Tibial artery (tissue), 4 donors: ENCODE results near the gene FRAT1.
A peak's percentile ranks its signal among the peaks of the same experiment; 100 is the strongest.

Experiments
- DNase-seq, 2 donors: peaks; one replicate each; pipeline ENCODE4 v3.0.0-alpha.2; 2019
- H3K27ac ChIP-seq, 2 donors: fragments of 200-600 bp; sonication (generic) in 1 of 2; 1 replicate in 1 of 2; 2 replicates in 1 of 2; pipeline ENCODE4 v1.5.1; 2018 to 2019; ENCODE audit warnings: mild to moderate bottlenecking in 1 of 2
- H3K27me3 ChIP-seq, 2 donors: fragments of 200-600 bp; sonication (generic) in 1 of 2; one replicate each; pipeline versions ENCODE4 v1.5.1 to v1.6.0; 2016 to 2019
- H3K36me3 ChIP-seq, 3 donors: fragments of 200-600 bp; sonication (generic) in 2 of 3; one replicate each; pipeline ENCODE4 v1.5.1; 2016 to 2019; ENCODE audit warnings: mild to moderate bottlenecking in 2 of 3
- H3K4me1 ChIP-seq, 4 donors: fragments of 200-600 bp; sonication (generic) in 2 of 4; 1 replicate in 3 of 4; 2 replicates in 1 of 4; pipeline ENCODE4 v1.5.1; 2016 to 2019
- H3K4me3 ChIP-seq, 2 donors: fragments of 200-600 bp; sonication (generic) in 1 of 2; 1 replicate in 1 of 2; 2 replicates in 1 of 2; pipeline ENCODE4 v1.5.1; 2018 to 2019; ENCODE audit warnings: mild to moderate bottlenecking in 2 of 2
- H3K9me3 ChIP-seq, 3 donors: fragments of 200-600 bp; sonication (generic) in 1 of 3; one replicate each; pipeline ENCODE4 v1.5.1; 2016 to 2019
- intact Hi-C: fragments of 100-400 bp; cut with DNase I; formaldehyde crosslinking; loops from one replicate; pipeline ENCODE4 v1.15.0; 2023; ENCODE audit warnings: low total_unique reads
- TF ChIP-seq, protein P1 (sequence below), 2 experiments: fragments of 200-600 bp in 1 of 2; fragments of 450-650 bp in 1 of 2; IDR thresholded peaks; one replicate each; pipeline ENCODE4 v1.5.1; 2017 to 2019; ENCODE audit warnings: antibody characterized with exemption in 2 of 2, mild to moderate bottlenecking in 1 of 2, moderate library complexity in 1 of 2

FRAT1 gene

DNA sequence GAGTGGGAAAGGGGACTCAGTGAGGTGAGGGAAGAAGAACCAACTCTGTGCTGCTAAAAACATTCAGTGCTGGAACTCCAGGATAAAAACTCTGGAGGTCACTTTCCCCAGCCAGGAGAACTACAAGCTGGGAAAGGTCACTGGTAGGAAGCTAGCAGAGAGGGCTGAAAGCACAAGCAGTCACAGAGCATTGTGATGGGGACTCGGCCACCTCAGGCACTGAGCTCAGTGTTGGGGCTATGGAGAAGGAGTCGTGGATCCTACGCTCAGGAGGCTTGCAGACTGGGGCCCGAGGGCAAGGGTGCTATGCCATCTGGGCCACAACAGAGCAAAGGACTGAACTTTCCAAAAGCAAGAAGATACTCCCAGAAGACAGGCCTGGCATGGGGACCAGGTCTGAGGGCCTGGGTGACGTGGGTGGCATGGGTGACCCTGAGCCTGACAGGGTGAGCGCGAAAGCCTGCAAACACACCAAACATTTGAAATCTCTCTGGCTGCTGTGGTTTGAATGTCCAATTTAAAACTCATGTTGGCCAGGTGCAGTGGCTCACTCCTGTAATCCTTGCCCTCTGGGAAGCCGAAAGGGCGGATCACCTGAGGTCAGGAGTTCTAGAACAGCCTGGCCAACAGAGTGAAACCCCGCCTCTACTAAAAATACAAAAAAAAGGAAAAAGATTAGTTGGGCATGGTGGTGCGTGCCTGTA is 16.8 kb upstream of the FRAT1 start:
- Histone ChIP-seq H3K4me3 (no peak overlapping the region), H3K27ac (no peak overlapping the region), H3K4me1 (no peaks in the 10 kb centered on the region), H3K27me3 (no peaks in the 10 kb centered on the region), H3K36me3 (no peaks in the 10 kb centered on the region), H3K9me3 (no peaks in the 10 kb centered on the region)
- TF ChIP-seq, protein P1, sequence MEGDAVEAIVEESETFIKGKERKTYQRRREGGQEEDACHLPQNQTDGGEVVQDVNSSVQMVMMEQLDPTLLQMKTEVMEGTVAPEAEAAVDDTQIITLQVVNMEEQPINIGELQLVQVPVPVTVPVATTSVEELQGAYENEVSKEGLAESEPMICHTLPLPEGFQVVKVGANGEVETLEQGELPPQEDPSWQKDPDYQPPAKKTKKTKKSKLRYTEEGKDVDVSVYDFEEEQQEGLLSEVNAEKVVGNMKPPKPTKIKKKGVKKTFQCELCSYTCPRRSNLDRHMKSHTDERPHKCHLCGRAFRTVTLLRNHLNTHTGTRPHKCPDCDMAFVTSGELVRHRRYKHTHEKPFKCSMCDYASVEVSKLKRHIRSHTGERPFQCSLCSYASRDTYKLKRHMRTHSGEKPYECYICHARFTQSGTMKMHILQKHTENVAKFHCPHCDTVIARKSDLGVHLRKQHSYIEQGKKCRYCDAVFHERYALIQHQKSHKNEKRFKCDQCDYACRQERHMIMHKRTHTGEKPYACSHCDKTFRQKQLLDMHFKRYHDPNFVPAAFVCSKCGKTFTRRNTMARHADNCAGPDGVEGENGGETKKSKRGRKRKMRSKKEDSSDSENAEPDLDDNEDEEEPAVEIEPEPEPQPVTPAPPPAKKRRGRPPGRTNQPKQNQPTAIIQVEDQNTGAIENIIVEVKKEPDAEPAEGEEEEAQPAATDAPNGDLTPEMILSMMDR (IDR thresholded peaks at IDR 0.05): no peak
- intact Hi-C loops: no loop called here
- DNase-seq: no peak

DNA sequence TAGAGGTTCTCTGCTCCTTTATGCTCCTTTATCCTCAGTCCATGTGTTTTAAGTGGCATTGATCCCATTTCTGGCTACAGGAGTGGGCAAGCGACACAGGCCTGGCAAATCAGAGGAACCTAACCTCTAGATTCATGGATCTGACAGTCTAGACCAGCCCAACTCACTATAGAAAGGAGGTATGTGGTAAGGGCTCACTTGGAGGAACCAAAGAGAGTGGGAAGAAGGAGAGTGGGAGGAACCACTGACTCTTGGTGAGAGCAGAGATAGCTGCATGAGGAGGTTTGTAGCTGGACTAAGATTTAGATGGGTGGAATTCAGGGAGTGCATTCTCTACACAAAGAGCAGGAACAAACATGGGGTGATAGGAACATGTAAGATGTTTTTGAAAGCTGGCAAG is 11.6 kb upstream of the FRAT1 start:
- intact Hi-C loops: no loop called here
- TF ChIP-seq, protein P1 (IDR thresholded peaks at IDR 0.05): no peak
- no peak for DNase-seq
- H3K4me3 ChIP-seq: no peak overlapping the region
- peak overlapping the region; percentile 46 to 54 for H3K27ac ChIP-seq
- peaks cover 0 to 16% (median 10%) of the 10 kb centered on the region in 4 donors for H3K4me1 ChIP-seq
- no peaks in the 10 kb centered on the region for H3K27me3 ChIP-seq
- H3K36me3 ChIP-seq: no peaks in the 10 kb centered on the region
- no peaks in the 10 kb centered on the region for H3K9me3 ChIP-seq

DNA sequence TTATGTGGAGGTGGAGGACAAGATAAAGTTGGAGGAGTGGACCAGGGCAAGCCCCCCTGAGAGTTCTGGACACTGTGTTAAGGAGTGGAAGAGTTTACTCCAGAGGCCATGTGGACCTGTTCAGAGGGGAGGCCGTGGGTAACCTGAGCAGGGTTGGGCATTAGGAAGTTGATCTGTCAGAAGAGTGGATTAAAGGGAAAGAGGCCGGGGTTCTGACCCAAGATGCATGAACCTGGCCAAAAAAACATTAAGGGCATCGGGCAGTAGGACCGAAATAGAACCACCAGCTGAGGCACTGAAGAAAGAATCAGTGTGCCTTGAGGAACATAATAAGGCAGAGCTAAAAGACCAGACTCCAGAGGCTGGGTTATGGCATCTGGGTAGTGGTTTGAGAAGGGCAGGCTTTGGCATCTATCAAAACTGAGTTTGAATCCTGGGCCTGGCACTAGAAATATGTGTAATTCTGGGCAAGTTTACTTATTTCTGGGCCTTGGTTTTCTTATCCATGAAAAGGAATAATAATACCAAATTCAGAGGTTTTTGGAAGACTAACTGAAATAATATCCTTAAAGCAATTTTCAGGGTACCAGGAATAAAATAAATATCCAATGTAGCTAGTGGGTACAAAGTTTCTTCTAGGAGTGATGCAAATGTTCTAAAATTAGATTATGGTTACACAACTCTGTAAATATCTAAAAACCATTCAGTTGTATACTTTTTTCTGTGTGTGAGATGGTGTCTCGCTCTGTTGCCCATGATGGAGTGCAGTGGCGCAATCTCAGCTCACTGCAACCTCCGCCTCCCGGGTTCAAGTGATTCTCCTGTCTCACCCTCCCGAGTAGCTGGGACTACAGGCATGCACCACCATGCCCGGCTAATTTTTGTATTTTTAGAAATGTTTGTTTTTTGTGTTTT is 10.9 kb upstream of the FRAT1 start:
- Histone ChIP-seq H3K27ac (peak overlapping the region; percentile 46 to 54), H3K9me3 (no peaks in the 10 kb centered on the region), H3K27me3 (no peaks in the 10 kb centered on the region), H3K36me3 (no peaks in the 10 kb centered on the region), H3K4me1 (peaks cover 0 to 16% (median 10%) of the 10 kb centered on the region in 4 donors), H3K4me3 (no peak overlapping the region)
- TF ChIP-seq, protein P1 (IDR thresholded peaks at IDR 0.05): no peak
- intact Hi-C loops: no loop called here
- no peak for DNase-seq

DNA sequence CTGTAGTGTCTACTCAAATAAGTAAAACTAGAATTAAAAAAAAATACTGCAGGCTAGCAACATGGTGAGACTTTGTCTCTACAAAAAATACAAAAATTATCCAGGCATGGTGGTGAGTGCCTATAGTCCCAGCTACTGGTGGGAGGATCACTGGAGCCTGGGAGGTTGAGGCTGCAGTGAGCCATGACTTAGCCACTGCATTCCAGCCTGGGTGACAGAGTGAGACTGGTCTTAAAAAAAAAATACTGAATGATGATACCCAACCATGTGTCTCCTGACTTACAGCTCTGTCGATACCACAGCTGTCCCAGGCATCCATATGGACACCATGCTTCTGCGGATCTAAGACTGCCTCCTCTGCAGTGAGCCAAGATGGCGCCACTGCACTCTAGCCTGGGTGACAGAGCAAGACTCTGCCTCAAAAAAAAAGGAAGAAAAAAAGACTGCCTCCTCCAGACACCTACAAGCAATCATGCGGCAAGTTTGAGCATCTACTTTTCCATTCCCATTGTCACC is 7.9 kb upstream of the FRAT1 start:
- no peak for DNase-seq
- Histone ChIP-seq H3K4me1 (peaks cover 0 to 16% (median 10%) of the 10 kb centered on the region in 4 donors), H3K4me3 (no peak overlapping the region), H3K27me3 (no peaks in the 10 kb centered on the region), H3K27ac (no peak overlapping the region), H3K36me3 (no peaks in the 10 kb centered on the region), H3K9me3 (no peaks in the 10 kb centered on the region)
- intact Hi-C loops: no loop called here
- TF ChIP-seq, protein P1 (IDR thresholded peaks at IDR 0.05): no peak

DNA sequence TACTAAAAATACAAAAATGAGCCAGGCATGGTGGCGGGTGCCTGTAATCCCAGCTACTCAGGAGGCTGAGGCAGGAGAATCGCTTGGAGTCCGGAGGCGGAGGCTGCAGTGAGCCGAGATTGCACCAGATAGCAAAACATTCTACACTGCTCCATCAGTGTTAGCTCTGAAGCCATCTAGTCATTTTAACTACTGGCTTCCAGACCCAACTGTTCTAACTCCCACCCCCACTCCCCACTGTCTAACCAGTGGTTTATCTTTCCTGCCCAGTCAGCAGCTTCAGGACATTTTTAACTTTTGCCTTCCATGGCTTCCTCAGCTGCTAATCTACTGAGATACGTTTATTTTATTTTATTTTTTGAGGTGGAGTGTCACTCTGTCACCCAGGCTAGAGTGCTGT is 6.2 kb upstream of the FRAT1 start:
- TF ChIP-seq, protein P1 (IDR thresholded peaks at IDR 0.05): no peak
- Histone ChIP-seq H3K4me1 (peaks cover 0 to 10% (median 6%) of the 10 kb centered on the region in 4 donors), H3K4me3 (no peak overlapping the region), H3K36me3 (no peaks in the 10 kb centered on the region), H3K27me3 (no peaks in the 10 kb centered on the region), H3K27ac (no peak overlapping the region), H3K9me3 (no peaks in the 10 kb centered on the region)
- no peak for DNase-seq
- intact Hi-C loops: no loop called here
